GM18508 (cell line): ENCODE measurements around the gene HBEGF.
"Not testable (repeated sequence)": the region's sequence is repeated elsewhere in the genome, so short reads cannot be mapped to it uniquely, and the experiment has no call there.

Experiments used
- ATAC-seq: cut with Tn5 transposase; IDR thresholded peaks from one replicate; pipeline ENCODE4 v1.9.1; 2021; ENCODE audit warnings: moderate number of reproducible peaks; ENCODE audit not compliant: insufficient read depth, unreplicated experiment

HBEGF gene

DNA sequence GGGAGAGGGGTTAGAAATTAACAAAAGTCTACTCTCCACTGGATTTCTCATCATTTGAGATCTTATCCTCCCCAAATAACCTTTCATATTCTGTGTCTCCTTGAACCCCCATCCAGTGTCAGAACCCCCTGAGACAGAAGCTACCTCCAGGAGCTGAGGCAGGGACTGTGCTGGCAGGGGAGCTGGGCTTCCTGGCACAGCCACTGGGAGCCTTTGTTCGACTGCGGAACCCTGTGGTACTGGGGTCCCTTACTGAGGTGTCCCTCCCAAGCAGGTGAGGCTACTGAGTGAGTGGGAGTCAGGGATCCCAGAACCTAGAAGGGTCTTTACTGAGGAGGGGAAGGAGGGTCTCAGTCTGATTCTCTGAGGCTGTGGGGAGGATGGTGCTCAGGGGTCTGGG lies 15.5 kb upstream of the HBEGF start:
- ATAC-seq: no peak

GRCh38 chr5:140360681-140361479 lies 14.5 kb upstream of the HBEGF start:
- no peak for ATAC-seq

DNA sequence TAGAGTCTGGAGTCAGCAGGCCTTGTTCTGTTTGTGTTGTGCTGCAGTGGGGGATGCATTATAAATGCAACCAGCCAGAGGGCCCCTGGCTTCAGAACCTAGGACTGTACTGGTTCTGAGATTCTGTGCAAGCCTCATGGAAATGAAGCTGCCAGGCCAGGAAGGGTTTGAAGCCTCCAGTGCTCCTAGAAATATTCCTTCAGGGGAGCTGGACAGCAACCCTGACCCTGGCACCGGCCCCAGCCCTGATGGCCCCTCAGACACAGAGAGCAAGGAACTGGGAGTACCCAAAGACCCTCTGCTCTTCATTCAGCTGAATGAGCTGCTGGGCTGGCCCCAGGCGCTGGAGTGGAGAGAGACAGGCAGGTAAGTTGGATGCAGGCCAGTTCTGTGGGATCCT lies 13.7 kb upstream of the HBEGF start, which contains the start of gene SLC4A9:
SLC4A9 (plus strand) TSS at position 94 of the 400 bp plus-strand sequence; CDS start at position 137, 43 bp downstream.
- ATAC-seq: no peak

DNA sequence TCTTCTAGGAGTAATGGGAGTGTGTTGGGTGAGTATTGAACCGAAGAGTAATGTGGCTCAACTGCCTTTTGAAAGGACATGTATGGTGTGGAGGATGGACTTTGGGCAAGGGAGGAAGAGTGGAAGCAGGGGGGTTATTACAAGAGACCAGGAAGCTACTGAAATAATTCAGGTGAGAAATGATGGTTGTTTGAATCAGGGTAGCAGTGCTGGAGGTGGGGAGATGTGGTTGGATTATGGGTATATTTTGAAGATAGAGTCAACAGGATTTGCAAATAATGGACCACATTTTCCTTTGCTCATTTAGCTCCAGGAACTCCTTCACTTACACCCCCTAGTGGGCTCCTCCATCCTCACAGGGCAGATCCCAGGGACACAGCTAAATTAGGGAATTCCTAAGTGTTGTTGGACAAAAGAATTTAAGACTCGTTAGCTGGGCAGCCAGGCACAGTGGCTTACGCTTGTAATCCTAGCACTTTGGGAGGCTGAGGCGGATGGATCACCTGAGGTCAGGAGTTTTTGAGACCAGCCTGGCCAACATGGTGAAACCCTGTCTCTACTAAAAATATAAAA lies 12.4 kb upstream of the HBEGF start:
- no peak for ATAC-seq

- ATAC-seq: peak; percentile 82
These were observed 11.3 kb upstream of the HBEGF start for GRCh38 chr5:140357726-140358093.

GRCh38 chr5:140356853-140357725 lies 10.7 kb upstream of the HBEGF start:
- ATAC-seq: no peak

DNA sequence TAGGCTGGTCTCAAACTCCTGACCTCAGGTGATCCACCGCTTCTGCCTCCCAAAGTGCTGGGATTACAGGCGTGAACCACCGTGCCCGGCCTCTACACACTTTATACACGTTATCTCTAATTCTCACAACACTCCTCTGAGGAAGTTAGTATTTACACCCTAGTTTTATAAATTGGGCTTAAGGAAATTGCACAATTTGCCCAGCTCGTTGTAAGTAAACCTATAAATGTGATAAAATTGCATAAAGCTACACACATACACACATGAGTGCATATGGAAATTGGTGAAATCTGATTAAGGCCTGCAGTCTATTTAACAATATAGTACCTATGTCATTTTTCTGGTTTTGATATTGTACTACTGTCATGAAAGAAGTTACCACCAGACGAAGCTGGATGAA lies 9.1 kb upstream of the HBEGF start:
- ATAC-seq: no peak

- ATAC-seq: peak; percentile 52
These were observed 5.4 kb upstream of the HBEGF start for GRCh38 chr5:140351609-140352334.

- no peak for ATAC-seq
These were observed 2.8 kb upstream of the HBEGF start for GRCh38 chr5:140349244-140349643.

DNA sequence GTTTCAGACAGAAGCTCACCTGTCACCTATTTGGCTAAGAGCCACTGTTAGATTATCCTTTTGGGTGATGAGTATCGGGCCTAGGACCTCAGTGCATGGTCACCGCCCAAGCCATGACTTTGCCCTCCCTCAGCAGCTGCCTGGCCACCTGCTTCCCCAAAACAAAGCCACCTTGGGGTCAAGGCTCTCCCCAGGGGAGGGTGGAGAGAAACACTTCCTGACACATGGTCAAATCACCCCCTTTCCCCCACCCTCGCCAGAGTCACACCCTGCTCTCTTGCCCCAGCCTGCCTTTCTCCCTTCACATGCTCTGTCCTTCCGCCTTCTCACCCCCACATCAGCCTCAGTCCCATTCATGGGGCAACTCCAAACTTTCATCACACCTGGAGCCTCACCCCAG lies 1.7 kb upstream of the HBEGF start:
- no peak for ATAC-seq

DNA sequence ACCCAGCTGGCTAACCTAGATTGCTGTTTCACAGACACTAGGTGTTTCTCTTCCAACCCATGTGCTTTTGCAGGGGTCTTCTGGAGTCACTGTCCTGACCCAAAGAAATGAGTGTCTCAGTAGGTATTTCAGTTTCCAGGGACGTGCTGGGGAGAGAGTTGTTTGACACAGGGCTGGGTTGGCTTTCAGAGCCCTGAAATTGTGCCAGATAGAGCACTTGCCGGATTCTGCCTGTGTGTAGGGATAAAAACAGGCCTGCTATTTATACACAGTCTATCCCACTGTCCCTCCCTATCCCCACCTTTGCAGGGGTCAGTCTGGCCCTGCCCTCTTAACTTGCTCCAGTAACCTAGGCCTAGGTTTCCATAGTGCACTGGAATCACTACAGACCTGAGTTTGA lies 957 bp upstream of the HBEGF start:
- ATAC-seq: no peak

DNA sequence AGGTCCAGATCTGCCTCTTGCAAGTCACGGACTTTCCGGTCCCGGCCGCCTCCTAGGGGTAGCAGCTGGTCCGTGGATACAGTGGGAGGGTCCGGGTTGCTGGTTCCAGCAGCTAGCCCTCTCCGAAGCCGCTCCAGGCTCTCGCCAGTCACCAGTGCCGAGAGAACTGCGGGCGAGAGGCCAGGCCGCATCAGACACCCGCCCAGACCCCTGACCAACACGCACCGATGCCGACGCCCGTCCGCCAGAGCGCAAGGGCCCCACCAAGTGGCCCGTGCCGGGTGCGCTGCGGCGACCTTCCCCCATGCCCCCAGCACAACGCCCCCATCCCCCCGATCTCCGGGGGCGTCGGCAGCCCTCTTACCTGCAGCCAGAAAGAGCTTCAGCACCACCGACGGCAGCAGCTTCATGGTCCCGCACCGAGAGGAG lies 470 bp downstream of the HBEGF start:
- ATAC-seq: no peak

DNA sequence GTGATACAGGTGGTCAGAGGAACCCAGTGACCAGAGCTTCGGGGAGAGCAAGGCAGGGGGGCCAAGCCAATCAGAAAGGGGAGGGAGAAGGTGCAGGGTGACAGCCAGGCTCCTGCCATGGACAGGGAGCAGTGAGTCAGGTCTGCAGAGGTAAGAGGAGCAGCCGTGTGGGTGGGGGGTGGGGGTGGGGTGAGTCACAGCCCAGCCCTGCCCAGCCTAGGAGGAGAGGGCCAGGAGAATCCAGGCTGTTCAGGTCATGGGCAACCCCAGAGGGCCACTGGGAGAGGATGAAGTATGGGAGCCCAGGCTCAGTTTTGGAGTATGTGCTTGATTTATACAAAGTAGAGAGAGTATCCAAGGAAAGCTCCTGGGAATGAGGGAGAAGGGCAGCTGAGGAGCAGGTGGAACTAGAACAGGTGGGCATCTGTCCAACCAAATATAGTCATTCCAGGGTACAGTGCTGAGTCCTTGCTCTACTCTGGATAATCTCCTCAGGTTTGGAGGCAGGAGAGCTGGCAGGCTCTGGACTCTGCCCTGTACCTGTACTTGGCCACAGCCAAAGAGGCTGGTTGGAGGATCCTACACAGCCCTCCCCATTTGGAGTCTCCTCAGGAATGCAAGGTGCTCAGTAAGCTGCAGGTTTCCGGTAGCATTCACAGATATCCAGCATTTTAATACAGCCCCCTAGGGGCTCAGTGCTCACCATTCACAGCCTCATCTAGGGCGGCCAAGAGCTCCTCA lies 1.6 kb downstream of the HBEGF start:
- ATAC-seq: no peak

DNA sequence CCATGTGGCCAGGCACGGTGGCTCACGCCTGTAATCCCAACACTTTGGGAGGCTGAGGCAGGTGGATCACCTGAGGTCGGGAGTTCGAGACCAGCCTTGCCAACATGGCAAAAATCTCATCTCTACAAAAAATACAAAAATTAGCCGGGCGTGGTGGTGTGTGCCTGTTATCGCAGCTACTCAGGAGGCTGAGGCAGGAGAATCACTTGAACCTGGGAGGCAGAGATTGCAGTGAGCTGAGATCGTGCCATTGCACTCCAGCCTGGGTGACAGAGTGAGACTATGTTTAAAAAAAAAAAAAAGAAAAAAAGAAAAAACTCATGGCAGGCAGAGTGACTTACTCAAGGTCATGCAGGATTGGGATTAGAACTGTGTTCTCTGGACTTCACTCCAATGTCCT lies 2.6 kb downstream of the HBEGF start:
- ATAC-seq: not testable (repeated sequence)

GRCh38 chr5:140342896-140343295 lies 3.5 kb downstream of the HBEGF start:
- no peak for ATAC-seq

DNA sequence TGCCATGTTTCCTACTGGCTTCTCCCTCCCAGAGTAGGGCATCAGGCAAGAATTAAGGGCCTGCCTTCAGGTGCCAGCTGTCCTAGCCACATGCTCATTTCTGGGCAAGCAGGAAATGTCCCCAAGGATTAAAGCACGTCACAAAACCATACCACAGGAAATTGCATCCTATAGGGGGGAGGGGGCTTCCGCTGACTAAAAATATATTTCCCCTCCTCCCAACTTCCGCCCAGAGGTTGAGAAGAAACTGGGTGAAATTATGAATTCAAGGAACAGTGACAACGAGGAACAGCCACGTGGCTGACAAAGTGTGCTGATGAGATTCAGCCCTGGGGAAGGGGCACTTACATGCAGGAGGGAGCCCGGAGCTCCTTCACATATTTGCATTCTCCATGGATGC lies 4.1 kb downstream of the HBEGF start:
- no peak for ATAC-seq

- ATAC-seq: no peak
These were observed 4.8 kb downstream of the HBEGF start for GRCh38 chr5:140341591-140341990.

DNA sequence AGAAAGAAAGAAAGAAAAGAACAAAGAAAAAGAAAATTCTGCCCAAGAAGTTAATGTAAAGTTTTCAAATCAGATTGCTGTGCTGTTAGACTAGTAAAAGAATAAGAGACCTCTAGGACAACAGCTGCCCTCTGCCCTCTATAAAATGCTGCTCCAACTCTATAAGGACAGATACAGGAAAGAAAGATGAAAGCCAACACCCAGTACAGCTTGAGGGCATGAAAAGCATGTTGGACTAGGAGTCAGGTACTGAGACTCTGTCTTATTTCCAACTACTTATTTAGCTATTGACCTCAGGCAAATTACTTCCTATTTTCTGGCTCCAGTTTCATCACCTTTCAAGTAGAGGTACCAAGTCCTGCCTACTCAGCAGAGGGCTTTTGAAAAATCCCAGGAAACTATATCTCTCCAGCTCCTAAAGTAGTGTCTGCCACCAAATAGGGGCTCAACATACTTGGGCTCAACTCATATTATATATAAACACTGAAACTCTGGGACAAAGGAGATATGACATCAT lies 5.7 kb downstream of the HBEGF start:
- ATAC-seq: no peak

DNA sequence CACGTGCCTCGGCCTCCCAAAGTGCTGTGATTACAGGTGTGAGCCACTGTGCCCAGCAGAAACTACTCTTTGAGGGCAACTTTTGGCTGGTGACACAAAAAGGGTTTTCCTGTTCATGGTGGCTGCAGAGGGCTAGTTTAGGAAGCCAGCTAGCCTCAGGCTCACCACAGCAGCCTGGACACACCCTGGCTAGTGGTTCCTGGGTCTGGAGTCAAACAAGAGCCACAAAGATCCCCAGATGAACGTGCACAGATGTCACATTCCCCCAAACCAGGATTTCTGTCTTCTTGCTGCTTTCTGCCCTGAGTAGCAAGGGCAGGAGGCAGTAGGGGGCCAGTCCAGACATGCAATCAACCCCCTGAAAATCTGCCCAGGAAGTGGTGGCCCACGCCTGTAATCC lies 6.8 kb downstream of the HBEGF start:
- ATAC-seq: no peak

DNA sequence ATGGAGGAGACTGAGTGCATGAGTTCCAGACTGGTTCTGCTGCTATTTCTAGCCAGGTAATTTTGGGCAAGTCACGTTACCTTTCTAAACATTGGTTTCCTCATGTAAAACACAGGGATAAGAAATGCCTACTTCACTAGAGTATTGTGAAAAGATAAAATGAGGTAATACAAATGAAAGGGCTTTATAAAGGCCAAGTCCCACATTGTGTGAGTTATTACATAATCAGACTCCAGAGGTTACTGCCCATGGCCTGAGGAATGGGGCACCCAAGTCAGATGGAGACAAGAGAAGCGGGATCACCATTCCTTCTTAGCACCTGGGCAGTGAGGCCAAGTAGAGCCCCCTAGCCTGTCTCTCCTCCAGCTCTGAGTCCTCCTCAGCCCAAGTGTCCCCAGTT lies 7.5 kb downstream of the HBEGF start:
- ATAC-seq: no peak
